ENCODE data around the gene AKNA. TPM values are rescaled to one million over a fixed set of nuclear protein-coding genes. Genes with fewer than 3 reads are reported as not detected.

AKNA gene
- total RNA-seq, 1 experiment from 2014 or later: 10.1 TPM

DNA sequence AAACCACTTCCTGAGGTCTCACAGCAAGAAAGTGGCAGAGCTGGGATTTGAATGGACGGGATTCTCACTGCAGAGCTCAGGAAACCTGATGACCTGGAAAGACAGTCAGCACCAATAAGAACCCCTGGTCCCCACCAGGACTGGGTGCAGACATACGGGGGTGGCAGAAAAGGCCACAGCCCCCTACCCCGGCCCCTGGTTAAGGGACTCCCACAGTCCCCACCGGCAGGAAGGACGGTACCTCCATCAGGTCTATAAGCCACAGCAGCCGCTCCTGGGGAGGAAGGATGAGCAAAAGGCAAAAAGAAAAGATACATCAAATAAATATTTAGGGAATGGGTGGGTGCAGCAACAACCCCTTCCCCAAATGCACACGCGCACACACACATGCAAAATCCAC lies 32.0 kb upstream of the AKNA start:
- Histone ChIP-seq H3K9me3 (ENCODE audit: control insufficient read depth, insufficient read depth, low read depth, low read length) (no peaks in the 10 kb centered on the region), H3K4me1 (ENCODE audit: control insufficient read depth, insufficient read depth, low read length) (no peaks in the 10 kb centered on the region), H3K27ac (ENCODE audit: low read length) (no peak overlapping the region), H3K4me3 (ENCODE audit: low read depth in 2 of 2, low read length in 2 of 2) (no peak overlapping the region), H3K36me3 (ENCODE audit: control insufficient read depth, insufficient read depth, low read length) (no peaks in the 10 kb centered on the region), H3K27me3 (ENCODE audit: control insufficient read depth, insufficient read depth, low read length) (no peaks in the 10 kb centered on the region)
- TF ChIP-seq, protein P1, sequence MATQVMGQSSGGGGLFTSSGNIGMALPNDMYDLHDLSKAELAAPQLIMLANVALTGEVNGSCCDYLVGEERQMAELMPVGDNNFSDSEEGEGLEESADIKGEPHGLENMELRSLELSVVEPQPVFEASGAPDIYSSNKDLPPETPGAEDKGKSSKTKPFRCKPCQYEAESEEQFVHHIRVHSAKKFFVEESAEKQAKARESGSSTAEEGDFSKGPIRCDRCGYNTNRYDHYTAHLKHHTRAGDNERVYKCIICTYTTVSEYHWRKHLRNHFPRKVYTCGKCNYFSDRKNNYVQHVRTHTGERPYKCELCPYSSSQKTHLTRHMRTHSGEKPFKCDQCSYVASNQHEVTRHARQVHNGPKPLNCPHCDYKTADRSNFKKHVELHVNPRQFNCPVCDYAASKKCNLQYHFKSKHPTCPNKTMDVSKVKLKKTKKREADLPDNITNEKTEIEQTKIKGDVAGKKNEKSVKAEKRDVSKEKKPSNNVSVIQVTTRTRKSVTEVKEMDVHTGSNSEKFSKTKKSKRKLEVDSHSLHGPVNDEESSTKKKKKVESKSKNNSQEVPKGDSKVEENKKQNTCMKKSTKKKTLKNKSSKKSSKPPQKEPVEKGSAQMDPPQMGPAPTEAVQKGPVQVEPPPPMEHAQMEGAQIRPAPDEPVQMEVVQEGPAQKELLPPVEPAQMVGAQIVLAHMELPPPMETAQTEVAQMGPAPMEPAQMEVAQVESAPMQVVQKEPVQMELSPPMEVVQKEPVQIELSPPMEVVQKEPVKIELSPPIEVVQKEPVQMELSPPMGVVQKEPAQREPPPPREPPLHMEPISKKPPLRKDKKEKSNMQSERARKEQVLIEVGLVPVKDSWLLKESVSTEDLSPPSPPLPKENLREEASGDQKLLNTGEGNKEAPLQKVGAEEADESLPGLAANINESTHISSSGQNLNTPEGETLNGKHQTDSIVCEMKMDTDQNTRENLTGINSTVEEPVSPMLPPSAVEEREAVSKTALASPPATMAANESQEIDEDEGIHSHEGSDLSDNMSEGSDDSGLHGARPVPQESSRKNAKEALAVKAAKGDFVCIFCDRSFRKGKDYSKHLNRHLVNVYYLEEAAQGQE (IDR thresholded peaks at IDR 0.05; ENCODE audit: insufficient read depth in 1 of 2, low read depth in 2 of 2, low read length in 1 of 2): no peak
- no TSS peak for BruUV-seq (replicated peaks)
- DNase-seq (ENCODE audit: low read depth, low spot score): no peak
- ChIA-PET POLR2A (no interaction called here), CTCF (no interaction called here)
- ATAC-seq: no peak
- intact Hi-C loops (cut with micrococcal nuclease; ENCODE audit: unreplicated experiment): no loop called here
- in situ Hi-C loops (cut with HindIII; ENCODE audit: low pct_unique_long_range_greater_than_20kb, low sequenced_read_pairs): no loop called here

DNA sequence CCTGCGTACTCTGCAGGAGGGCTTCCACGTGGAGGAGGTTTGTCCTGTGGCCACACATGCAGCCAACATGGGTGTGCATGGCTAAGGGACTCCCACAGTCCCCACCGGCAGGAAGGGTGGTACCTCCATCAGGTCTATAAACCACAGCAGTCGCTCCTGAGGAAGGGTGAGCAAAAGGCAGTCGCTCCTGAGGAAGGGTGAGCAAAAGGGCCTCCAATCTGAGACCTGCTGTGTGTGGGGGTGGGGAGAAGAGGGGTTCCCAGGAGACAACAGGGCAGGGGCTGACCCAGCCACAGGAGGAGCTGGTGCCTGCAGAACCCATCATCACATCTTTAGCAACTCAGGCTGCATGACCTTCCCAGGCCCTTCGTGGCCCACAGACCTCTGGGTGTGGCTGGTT lies 30.3 kb upstream of the AKNA start:
- no TSS peak for BruUV-seq (replicated peaks)
- ATAC-seq: no peak

DNA sequence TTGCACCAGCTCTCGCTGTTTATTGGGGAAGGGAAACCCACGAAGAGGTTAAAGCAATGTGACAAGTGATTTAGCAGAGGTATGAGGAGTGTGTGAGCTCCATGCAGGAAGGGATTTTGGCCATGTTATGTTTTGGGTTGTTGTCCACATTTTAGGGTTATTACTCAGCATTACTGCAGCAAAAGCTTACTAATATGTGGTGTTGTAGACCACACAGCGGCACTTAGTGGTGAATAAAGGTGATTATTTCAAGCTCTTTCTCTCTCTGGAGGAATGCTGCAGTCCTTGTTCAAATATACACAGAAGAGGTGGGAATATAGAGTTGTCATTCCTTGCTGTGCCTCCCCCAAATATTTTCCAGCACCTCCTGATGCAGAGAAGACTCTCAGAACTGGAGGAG lies 29.7 kb upstream of the AKNA start:
- Histone ChIP-seq H3K4me1 (ENCODE audit: control insufficient read depth, insufficient read depth, low read length) (no peaks in the 10 kb centered on the region), H3K27me3 (ENCODE audit: control insufficient read depth, insufficient read depth, low read length) (no peaks in the 10 kb centered on the region), H3K9me3 (ENCODE audit: control insufficient read depth, insufficient read depth, low read depth, low read length) (no peaks in the 10 kb centered on the region), H3K27ac (ENCODE audit: low read length) (no peak overlapping the region), H3K36me3 (ENCODE audit: control insufficient read depth, insufficient read depth, low read length) (no peaks in the 10 kb centered on the region), H3K4me3 (ENCODE audit: low read depth in 2 of 2, low read length in 2 of 2) (no peak overlapping the region)
- intact Hi-C loops (cut with micrococcal nuclease; ENCODE audit: unreplicated experiment): no loop called here
- no peak for DNase-seq (ENCODE audit: low read depth, low spot score)
- ChIA-PET POLR2A (no interaction called here), CTCF (no interaction called here)
- TF ChIP-seq, protein P1 (IDR thresholded peaks at IDR 0.05; ENCODE audit: insufficient read depth in 1 of 2, low read depth in 2 of 2, low read length in 1 of 2): no peak
- TF ChIP-seq, protein P2, sequence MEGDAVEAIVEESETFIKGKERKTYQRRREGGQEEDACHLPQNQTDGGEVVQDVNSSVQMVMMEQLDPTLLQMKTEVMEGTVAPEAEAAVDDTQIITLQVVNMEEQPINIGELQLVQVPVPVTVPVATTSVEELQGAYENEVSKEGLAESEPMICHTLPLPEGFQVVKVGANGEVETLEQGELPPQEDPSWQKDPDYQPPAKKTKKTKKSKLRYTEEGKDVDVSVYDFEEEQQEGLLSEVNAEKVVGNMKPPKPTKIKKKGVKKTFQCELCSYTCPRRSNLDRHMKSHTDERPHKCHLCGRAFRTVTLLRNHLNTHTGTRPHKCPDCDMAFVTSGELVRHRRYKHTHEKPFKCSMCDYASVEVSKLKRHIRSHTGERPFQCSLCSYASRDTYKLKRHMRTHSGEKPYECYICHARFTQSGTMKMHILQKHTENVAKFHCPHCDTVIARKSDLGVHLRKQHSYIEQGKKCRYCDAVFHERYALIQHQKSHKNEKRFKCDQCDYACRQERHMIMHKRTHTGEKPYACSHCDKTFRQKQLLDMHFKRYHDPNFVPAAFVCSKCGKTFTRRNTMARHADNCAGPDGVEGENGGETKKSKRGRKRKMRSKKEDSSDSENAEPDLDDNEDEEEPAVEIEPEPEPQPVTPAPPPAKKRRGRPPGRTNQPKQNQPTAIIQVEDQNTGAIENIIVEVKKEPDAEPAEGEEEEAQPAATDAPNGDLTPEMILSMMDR (IDR thresholded peaks at IDR 0.05): no peak
- TF ChIP-seq SIN3A (IDR thresholded peaks at IDR 0.05; ENCODE audit: borderline replicate concordance, insufficient read depth, low read depth, low read length): no peak
- no peak for TF ChIP-seq TCF7L2 (IDR thresholded peaks at IDR 0.05; ENCODE audit: low read depth, low read length)
- no peak for TF ChIP-seq POLR2AphosphoS5 (IDR thresholded peaks at IDR 0.05; ENCODE audit: low read depth, low read length)
- ATAC-seq: no peak
- in situ Hi-C loops (cut with HindIII; ENCODE audit: low pct_unique_long_range_greater_than_20kb, low sequenced_read_pairs): no loop called here
- no TSS peak for BruUV-seq (replicated peaks)

More for the DNA sequence above, 30.3 kb upstream of the AKNA start:
- no peak overlapping the region for H3K4me3 ChIP-seq (ENCODE audit: low read depth in 2 of 2, low read length in 2 of 2)
- H3K27ac ChIP-seq (ENCODE audit: low read length): no peak overlapping the region
- intact Hi-C loops (cut with micrococcal nuclease; ENCODE audit: unreplicated experiment) (no loop called here), in situ Hi-C loops (cut with HindIII; ENCODE audit: low pct_unique_long_range_greater_than_20kb, low sequenced_read_pairs) (no loop called here)
- ChIA-PET POLR2A (no interaction called here), CTCF (no interaction called here)
- no peaks in the 10 kb centered on the region for H3K9me3 ChIP-seq (ENCODE audit: control insufficient read depth, insufficient read depth, low read depth, low read length)
- no peaks in the 10 kb centered on the region for H3K27me3 ChIP-seq (ENCODE audit: control insufficient read depth, insufficient read depth, low read length)
- H3K4me1 ChIP-seq (ENCODE audit: control insufficient read depth, insufficient read depth, low read length): no peaks in the 10 kb centered on the region
- no peaks in the 10 kb centered on the region for H3K36me3 ChIP-seq (ENCODE audit: control insufficient read depth, insufficient read depth, low read length)
- TF ChIP-seq SIN3A (IDR thresholded peaks at IDR 0.05; ENCODE audit: borderline replicate concordance, insufficient read depth, low read depth, low read length) (no peak), TCF7L2 (IDR thresholded peaks at IDR 0.05; ENCODE audit: low read depth, low read length) (no peak), POLR2AphosphoS5 (IDR thresholded peaks at IDR 0.05; ENCODE audit: low read depth, low read length) (no peak)
- DNase-seq (ENCODE audit: low read depth, low spot score): no peak
